Upper lobe of left lung (tissue), 6 donors: ENCODE measurements around the gene NRBP1. TPM values are rescaled to one million over a fixed set of nuclear protein-coding genes. Genes with fewer than 3 reads are reported as not detected.
"Not testable (repeated sequence)": the region's sequence is repeated elsewhere in the genome, so short reads cannot be mapped to it uniquely, and the experiment has no call there.

ENCODE experiments used
- ATAC-seq, 2 donors: fragments of 200-7000 bp; cut with Tn5 transposase; one replicate each; pipeline ENCODE4 v1.9.1; 2022; ENCODE audit warnings: mild to moderate bottlenecking in 2 of 2, moderate library complexity in 2 of 2; ENCODE audit not compliant: low FRiP score in 2 of 2
- DNase-seq, 2 donors: peaks; one replicate each; pipeline ENCODE4 v3.0.0-alpha.2; 2019 to 2020
- H3K27ac ChIP-seq, 4 donors: fragments of 200-600 bp; sonication (generic); one replicate each; pipeline ENCODE4 v1.5.1; 2016 to 2019
- H3K27me3 ChIP-seq, 4 donors: fragments of 200-600 bp; sonication (generic); one replicate each; pipeline ENCODE4 v1.5.1; 2017 to 2019
- H3K36me3 ChIP-seq, 4 donors: fragments of 200-600 bp; sonication (generic); one replicate each; pipeline ENCODE4 v1.5.1; 2016 to 2019
- H3K4me1 ChIP-seq, 4 donors: fragments of 200-600 bp; sonication (generic); one replicate each; pipeline ENCODE4 v1.5.1; 2018 to 2019
- H3K4me3 ChIP-seq, 4 donors: fragments of 200-600 bp; sonication (generic); one replicate each; pipeline ENCODE4 v1.5.1; 2017 to 2019; ENCODE audit warnings: mild to moderate bottlenecking in 2 of 4, moderate library complexity in 1 of 4
- H3K9me3 ChIP-seq, 4 donors: fragments of 200-600 bp; sonication (generic); one replicate each; pipeline ENCODE4 v1.5.1; 2018 to 2019
- EP300 ChIP-seq, 4 donors: sonication (generic); formaldehyde crosslinking; IDR thresholded peaks; one replicate each; pipeline ENCODE4 v1.5.1; 2017; ENCODE audit warnings: antibody characterized with exemption in 4 of 4, control low read depth in 2 of 4
- POLR2A ChIP-seq, 4 donors: fragments of 450-650 bp; IDR thresholded peaks; one replicate each; pipeline ENCODE4 v1.5.1; 2016 to 2017; ENCODE audit warnings: antibody characterized with exemption in 4 of 4, mild to moderate bottlenecking in 2 of 4
- POLR2AphosphoS5 ChIP-seq, 2 donors: sonication (generic); formaldehyde crosslinking; IDR thresholded peaks; one replicate each; pipeline ENCODE4 v1.5.1; 2017; ENCODE audit warnings: antibody characterized with exemption in 2 of 2
- WGBS, 2 donors: methylation state at CpG; one replicate each; pipeline ENCODE4 v1.1.5; 2017 to 2018; 5-methylcytosine and 5-hydroxymethylcytosine counted together
- total RNA-seq, 6 donors: library from RNA; depleted of rRNA in 4 of 6; stranded (reverse); fragments of >200 nt in 4 of 6; gene quantifications; one replicate each; pipeline versions ENCODE4 v1.1.0 to v1.2.1, GENCODE V29; 2016 to 2021
- TF ChIP-seq, protein P1 (sequence below), 6 experiments: fragments of 450-650 bp in 4 of 6; fragments of 200-600 bp in 2 of 6; sonication (generic) in 2 of 6; IDR thresholded peaks; one replicate each; pipeline ENCODE4 v1.5.1; 2016 to 2019; ENCODE audit warnings: antibody characterized with exemption in 6 of 6
- donor health status: DM: no; HTN: no; CAD: no; lungs with moderate emphysema.
- donor health status: DM: no; HTN: yes; CAD: no; lungs with severe emphysema.

Gene NRBP1
- total RNA-seq, 6 donors from 2014 or later = 46.5 to 81.5 (median 62.5) TPM

DNA sequence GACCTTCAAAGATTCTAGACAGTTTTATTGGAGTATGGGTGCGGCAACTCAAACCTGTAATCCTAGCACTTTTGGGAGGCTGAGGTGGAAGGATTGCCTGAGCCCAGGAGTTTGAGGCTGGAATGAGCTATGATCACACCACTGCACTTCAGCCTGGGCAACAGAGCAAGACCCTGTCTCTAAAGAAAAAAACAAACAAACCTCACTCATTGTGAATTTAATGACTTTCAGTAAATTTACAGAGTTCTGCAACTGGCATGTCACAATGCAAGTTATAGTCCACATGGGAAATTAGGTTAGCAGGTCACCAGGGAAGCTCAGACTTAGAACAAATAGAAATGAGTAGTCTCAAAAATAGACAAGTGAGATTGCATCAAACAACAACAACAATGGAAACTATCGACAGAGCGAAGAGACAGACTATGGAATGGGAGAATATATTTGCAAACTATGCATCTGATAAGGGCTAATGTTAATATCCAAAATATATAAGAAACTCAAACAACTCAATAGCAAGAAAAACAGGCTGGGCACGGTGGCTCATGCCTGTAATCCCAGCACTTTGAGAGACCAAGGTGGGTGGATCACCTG, 6.7 kb upstream of the NRBP1 start:
- Histone ChIP-seq H3K4me3 (no peak overlapping the region), H3K27ac (no peak overlapping the region), H3K36me3 (no peaks in the 10 kb centered on the region), H3K27me3 (no peaks in the 10 kb centered on the region), H3K9me3 (no peaks in the 10 kb centered on the region), H3K4me1 (no peaks in the 10 kb centered on the region)
- TF ChIP-seq, protein P1, sequence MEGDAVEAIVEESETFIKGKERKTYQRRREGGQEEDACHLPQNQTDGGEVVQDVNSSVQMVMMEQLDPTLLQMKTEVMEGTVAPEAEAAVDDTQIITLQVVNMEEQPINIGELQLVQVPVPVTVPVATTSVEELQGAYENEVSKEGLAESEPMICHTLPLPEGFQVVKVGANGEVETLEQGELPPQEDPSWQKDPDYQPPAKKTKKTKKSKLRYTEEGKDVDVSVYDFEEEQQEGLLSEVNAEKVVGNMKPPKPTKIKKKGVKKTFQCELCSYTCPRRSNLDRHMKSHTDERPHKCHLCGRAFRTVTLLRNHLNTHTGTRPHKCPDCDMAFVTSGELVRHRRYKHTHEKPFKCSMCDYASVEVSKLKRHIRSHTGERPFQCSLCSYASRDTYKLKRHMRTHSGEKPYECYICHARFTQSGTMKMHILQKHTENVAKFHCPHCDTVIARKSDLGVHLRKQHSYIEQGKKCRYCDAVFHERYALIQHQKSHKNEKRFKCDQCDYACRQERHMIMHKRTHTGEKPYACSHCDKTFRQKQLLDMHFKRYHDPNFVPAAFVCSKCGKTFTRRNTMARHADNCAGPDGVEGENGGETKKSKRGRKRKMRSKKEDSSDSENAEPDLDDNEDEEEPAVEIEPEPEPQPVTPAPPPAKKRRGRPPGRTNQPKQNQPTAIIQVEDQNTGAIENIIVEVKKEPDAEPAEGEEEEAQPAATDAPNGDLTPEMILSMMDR (IDR thresholded peaks at IDR 0.05) = no peak
- TF ChIP-seq POLR2AphosphoS5 (IDR thresholded peaks at IDR 0.05) (no peak), POLR2A (IDR thresholded peaks at IDR 0.05) (no peak), EP300 (IDR thresholded peaks at IDR 0.05) (no peak)
- 79 to 90% methylated on average over 4 of the region's 4 CpGs for WGBS, 2 donors
- ATAC-seq (no peak), DNase-seq (no peak)

DNA sequence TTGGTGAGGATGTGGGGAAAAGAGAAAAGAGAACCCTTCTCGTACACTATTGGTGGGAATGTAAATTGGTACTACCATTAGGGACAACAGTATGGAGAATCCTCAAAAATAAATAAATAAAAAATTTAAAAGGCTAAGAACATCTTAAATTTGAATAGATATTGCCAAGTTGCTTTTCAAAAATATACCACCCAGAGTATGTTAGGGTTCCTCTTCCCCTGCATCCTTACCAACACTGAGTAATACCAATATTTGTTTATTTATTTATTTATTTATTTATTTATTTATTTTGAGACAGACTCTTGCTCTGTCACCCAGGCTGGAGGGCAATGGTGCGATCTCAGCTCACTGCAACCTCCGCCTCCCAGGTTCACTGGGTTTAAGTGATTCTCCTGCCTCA, 5.5 kb upstream of the NRBP1 start:
- 93 to 97% methylated on average over 3 of the region's 3 CpGs for WGBS, 2 donors
- H3K4me1 ChIP-seq = peaks cover 0 to 7% (median 4%) of the 10 kb centered on the region in 4 donors

DNA sequence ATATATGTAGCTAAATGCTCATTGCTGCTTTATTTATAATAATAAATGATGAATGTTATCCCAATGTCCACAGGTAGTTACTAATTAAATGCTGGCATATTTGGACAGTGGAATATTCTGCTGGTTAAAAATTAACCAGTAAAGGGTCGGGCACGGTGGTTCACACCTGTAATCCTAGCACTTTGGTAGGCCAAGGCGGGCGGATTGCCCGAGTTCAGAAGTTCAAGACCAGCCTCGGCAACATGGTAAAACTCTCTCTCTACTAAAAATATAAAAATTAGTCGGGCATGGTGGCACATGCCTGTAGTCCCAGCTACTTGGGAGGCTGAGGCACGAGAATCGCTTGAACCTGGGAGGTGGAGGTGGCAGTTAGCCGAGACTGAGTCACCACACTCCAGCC, 3.4 kb upstream of the NRBP1 start:
- not testable (repeated sequence) for H3K4me3 ChIP-seq, H3K9me3 ChIP-seq, H3K27me3 ChIP-seq, ATAC-seq, H3K27ac ChIP-seq, H3K36me3 ChIP-seq, DNase-seq
- H3K4me1 ChIP-seq = peaks cover 5 to 17% (median 13%) of the 10 kb centered on the region in 4 donors
- 87 to 91% methylated on average over 10 of the region's 10 CpGs for WGBS, 2 donors

More for the DNA sequence above, 5.5 kb upstream of the NRBP1 start:
- H3K4me3 ChIP-seq = no peak overlapping the region
- TF ChIP-seq POLR2AphosphoS5 (IDR thresholded peaks at IDR 0.05) (no peak), EP300 (IDR thresholded peaks at IDR 0.05) (no peak), POLR2A (IDR thresholded peaks at IDR 0.05) (no peak)
- TF ChIP-seq, protein P1 (IDR thresholded peaks at IDR 0.05) = no peak
- no peaks in the 10 kb centered on the region for H3K27me3 ChIP-seq
- ATAC-seq = no peak
- H3K36me3 ChIP-seq = no peaks in the 10 kb centered on the region
- no peaks in the 10 kb centered on the region for H3K9me3 ChIP-seq
- DNase-seq = no peak
- H3K27ac ChIP-seq = no peak overlapping the region

DNA sequence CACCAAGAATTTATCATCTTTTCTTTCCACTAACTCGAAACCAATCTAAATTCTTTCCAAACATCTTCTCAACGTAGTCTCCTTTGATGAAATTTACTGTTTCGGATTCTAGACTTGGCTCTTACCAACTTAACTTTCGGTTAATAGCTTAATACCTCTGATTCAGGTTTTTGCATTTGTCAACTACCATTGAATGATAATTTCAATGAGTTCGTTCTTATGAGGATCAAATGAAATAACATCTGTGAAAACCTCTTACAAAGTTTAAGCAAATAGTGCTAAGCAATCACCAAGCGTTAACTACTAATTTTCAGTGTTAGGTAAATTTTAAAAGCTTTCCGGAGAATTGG, 593 bp upstream of the NRBP1 start:
- no peak for TF ChIP-seq POLR2AphosphoS5 (IDR thresholded peaks at IDR 0.05)
- TF ChIP-seq, protein P1 (IDR thresholded peaks at IDR 0.05) = no peak
- no peak for TF ChIP-seq POLR2A (IDR thresholded peaks at IDR 0.05)
- TF ChIP-seq EP300 (IDR thresholded peaks at IDR 0.05) = no peak
- WGBS, 2 donors = 12 to 23% methylated on average over 7 of the region's 7 CpGs
- Histone ChIP-seq H3K27ac (peak overlapping the region; percentile 95 to 99 (median 97)), H3K9me3 (no peaks in the 10 kb centered on the region), H3K27me3 (no peaks in the 10 kb centered on the region), H3K4me1 (peaks cover 25 to 39% (median 36%) of the 10 kb centered on the region in 4 donors), H3K36me3 (peaks cover 0 to 4% (median 0%) of the 10 kb centered on the region in 4 donors), H3K4me3 (peak overlapping the region; percentile 71 to 90 (median 80))
- DNase-seq = no peak
- ATAC-seq = no peak

DNA sequence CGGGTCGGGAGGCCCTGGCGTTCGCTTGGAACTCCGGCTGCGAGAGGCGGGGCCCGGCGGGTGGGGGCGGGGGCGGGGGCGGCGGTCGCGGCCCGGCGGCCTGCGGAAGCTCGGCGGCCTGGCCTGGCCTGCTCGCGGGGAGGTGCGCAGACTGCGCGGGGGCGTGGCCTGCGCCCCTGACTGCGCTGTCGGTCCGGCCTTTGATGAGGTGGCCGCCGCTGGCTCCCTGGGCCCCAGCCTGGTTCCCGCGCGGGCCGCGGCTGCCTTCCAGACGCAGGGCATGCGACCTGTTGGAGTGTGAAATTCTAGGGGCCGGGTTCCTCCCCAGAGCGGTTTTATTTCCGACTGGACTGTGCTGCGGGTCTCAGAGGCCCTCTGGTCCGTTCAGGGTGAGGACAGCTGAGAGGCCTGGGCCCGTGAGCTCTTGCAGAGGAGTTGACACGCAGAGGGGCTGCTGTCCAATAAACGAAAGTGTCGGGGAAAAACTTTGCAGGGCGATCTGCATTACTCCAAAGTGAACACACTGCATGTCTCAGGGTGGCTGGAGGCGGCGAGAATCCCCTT, 629 bp downstream of the NRBP1 start:
- peak in 1 of 2 donors; percentile 46 for TF ChIP-seq POLR2AphosphoS5 (IDR thresholded peaks at IDR 0.05)
- no peak for TF ChIP-seq POLR2A (IDR thresholded peaks at IDR 0.05)
- H3K27me3 ChIP-seq = no peaks in the 10 kb centered on the region
- WGBS, 2 donors = 2 to 3% methylated on average over 7 to 16 of the region's 51 CpGs
- peak overlapping the region; percentile 76 to 90 (median 81) for H3K4me3 ChIP-seq
- H3K36me3 ChIP-seq = peaks cover 5 to 16% (median 10%) of the 10 kb centered on the region in 4 donors
- peak; percentile 94 to 96 for ATAC-seq
- peaks cover 25 to 39% (median 36%) of the 10 kb centered on the region in 4 donors for H3K4me1 ChIP-seq
- H3K27ac ChIP-seq = peak overlapping the region; percentile 95 to 99 (median 97)
- H3K9me3 ChIP-seq = no peaks in the 10 kb centered on the region
- peak; percentile 90 to 97 for DNase-seq

DNA sequence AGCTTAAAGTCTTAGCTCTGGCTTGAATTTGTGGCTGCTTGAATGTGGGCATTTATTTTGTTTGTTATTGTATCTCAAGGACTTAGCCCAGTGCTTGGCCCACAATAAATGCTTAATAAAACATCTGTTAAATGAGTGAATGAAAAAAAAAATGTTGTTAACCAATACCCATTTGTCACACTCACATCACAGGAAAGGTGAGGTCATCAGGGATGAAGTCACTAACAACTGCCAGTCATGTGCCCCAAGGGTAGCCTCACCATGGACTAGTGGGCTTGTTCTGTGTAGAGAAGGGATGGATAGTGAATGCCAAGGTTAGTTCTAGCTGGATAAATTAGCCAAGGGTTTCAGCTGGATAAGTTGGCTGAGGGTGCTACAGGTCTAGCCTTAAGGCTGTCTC, 3.0 kb downstream of the NRBP1 start:
- Histone ChIP-seq H3K4me1 (peaks cover 25 to 39% (median 36%) of the 10 kb centered on the region in 4 donors), H3K27ac (peak overlapping the region in 2 of 4 donors; percentile 16 to 99), H3K36me3 (peaks cover 29 to 39% (median 32%) of the 10 kb centered on the region in 4 donors), H3K9me3 (no peaks in the 10 kb centered on the region), H3K4me3 (no peak overlapping the region), H3K27me3 (no peaks in the 10 kb centered on the region)
- no peak for ATAC-seq
- TF ChIP-seq POLR2A (IDR thresholded peaks at IDR 0.05) (no peak), EP300 (IDR thresholded peaks at IDR 0.05) (no peak), POLR2AphosphoS5 (IDR thresholded peaks at IDR 0.05) (no peak)
- TF ChIP-seq, protein P1 (IDR thresholded peaks at IDR 0.05) = no peak
- DNase-seq = no peak
